Measurements from ENCODE around the gene MAML3. TPM values are rescaled to one million over a fixed set of nuclear protein-coding genes. Genes with fewer than 3 reads are reported as not detected.

The MAML3 gene
- total and polyA plus RNA-seq, 2 of the 13 experiments (the other 11 are each of a cell fraction or from before 2014, with no cell fraction given) = 0.05 to 0.13 TPM

GRCh38 chr4:139745111-139745639, 408.8 kb downstream of the MAML3 start (continued):
- TF ChIP-seq ZNF513 (CRISPR knock-in tag; conservative IDR thresholded peaks at IDR 0.05) (no peak), ZNF724P (CRISPR knock-in tag; IDR thresholded peaks at IDR 0.05; ENCODE audit: borderline replicate concordance) (no peak), MXI1 (IDR thresholded peaks at IDR 0.05; ENCODE audit: borderline replicate concordance, low read depth, low read length) (no peak), PRPF4 (IDR thresholded peaks at IDR 0.05; ENCODE audit: low read depth, low read length, poor library complexity, severe bottlenecking) (no peak), NR2F6 (IDR thresholded peaks at IDR 0.05) (no peak), NR2F6 (CRISPR knock-in tag; IDR thresholded peaks at IDR 0.05) (no peak)

GRCh38 chr4:139744232-139744631, 409.8 kb downstream of the MAML3 start:
- Histone ChIP-seq H3K27me3 (ENCODE audit: control insufficient read depth in 1 of 2, insufficient read depth in 2 of 2, low read length in 2 of 2) (no peaks in the 10 kb centered on the region), H3K4me1 (ENCODE audit: insufficient read depth, low read length) (peaks cover 24% of the 10 kb centered on the region), H3K4me2 (ENCODE audit: low read depth, low read length) (no peak overlapping the region), H3K79me2 (ENCODE audit: insufficient read depth, low read length) (no peaks in the 10 kb centered on the region), H4K20me1 (ENCODE audit: insufficient read depth, low read length) (no peaks in the 10 kb centered on the region), H3K27ac (ENCODE audit: extremely low read length, insufficient read depth, low read length) (no peak overlapping the region), H3K9me3 (ENCODE audit: low read length) (no peaks in the 10 kb centered on the region), H3K9ac (ENCODE audit: insufficient read depth, low read depth, low read length) (no peak overlapping the region), H2AFZ (ENCODE audit: low read length) (no peak overlapping the region), H3K36me3 (replicated peaks in 1 of 2; ENCODE audit: control insufficient read depth in 1 of 2, insufficient read depth in 2 of 2, low read length in 2 of 2) (no peaks in the 10 kb centered on the region), H3K4me3 (replicated peaks in 1 of 3; ENCODE audit: insufficient read depth in 1 of 3, low read depth in 2 of 3, low read length in 3 of 3) (no peak overlapping the region)
- ATAC-seq (no peak), FAIRE-seq (no peak), DNase-seq (ENCODE audit: low spot score) (no peak)
- WGBS (ENCODE audit: low lambda C conversion rate) = 89% methylated on average over 1 of the region's 1 CpG
- POLR2A ChIA-PET = no interaction called here
- in situ Hi-C loops (cut with HindIII; ENCODE audit: extremely low pct_ligation_motif_present, low pct_unique_long_range_greater_than_20kb) = loop anchor here (5.0 kb wide), 1 partner anchor 87 kb away; no protein-coding TSS in a partner anchor
- no TSS peak for BruUV-seq (replicated peaks)
- CTCF ChIA-PET (ENCODE audit: low intra/inter-chr PET ratio, low total read pairs) = no interaction called here
- intact Hi-C loops (cut with micrococcal nuclease; ENCODE audit: unreplicated experiment) = no loop called here
- no peak for TF ChIP-seq HMGXB4 (CRISPR knock-in tag; IDR thresholded peaks at IDR 0.05; ENCODE audit: borderline replicate concordance in 1 of 2, low read depth in 1 of 2)
- TF ChIP-seq ZBTB21 (CRISPR knock-in tag; IDR thresholded peaks at IDR 0.05) = no peak
- TF ChIP-seq FOSL1 (CRISPR knock-in tag; IDR thresholded peaks at IDR 0.05; ENCODE audit: borderline replicate concordance) = no peak
- TF ChIP-seq ZNF292 (CRISPR knock-in tag; IDR thresholded peaks at IDR 0.05; ENCODE audit: borderline replicate concordance, low read depth) = no peak
- no peak for TF ChIP-seq HMG20B (CRISPR knock-in tag; conservative IDR thresholded peaks at IDR 0.05)
- no peak for TF ChIP-seq SNRNP70 (IDR thresholded peaks at IDR 0.05; ENCODE audit: low read depth, low read length)
- no peak for TF ChIP-seq NR2F2 (IDR thresholded peaks at IDR 0.05; ENCODE audit: borderline replicate concordance, low read depth)

Measured in HepG2 (cell line).